Right atrium auricular region (tissue), 2 donors: ENCODE data around the gene ARRDC4. TPM values are rescaled to one million over a fixed set of nuclear protein-coding genes. Genes with fewer than 3 reads are reported as not detected.

Source experiments
- DNase-seq: peaks from one replicate; pipeline ENCODE4 v3.0.0-alpha.2; 2019; ENCODE audit warnings: low spot score
- H3K27ac ChIP-seq, 2 donors: fragments of 200-600 bp; sonication (generic); 1 replicate in 1 of 2; 2 replicates in 1 of 2; pipeline ENCODE4 v1.5.1; 2016 to 2019
- H3K27me3 ChIP-seq, 2 donors: fragments of 200-600 bp; sonication (generic); one replicate each; pipeline versions ENCODE4 v1.5.1 to v1.6.0; 2017 to 2019
- H3K36me3 ChIP-seq: fragments of 200-600 bp; sonication (generic); one replicate; pipeline ENCODE4 v1.5.1; 2016
- H3K4me1 ChIP-seq, 2 donors: fragments of 200-600 bp; sonication (generic); one replicate each; pipeline versions ENCODE4 v1.5.1 to v1.6.0; 2017 to 2019
- H3K4me3 ChIP-seq, 2 donors: fragments of 200-600 bp; sonication (generic); 1 replicate in 1 of 2; 2 replicates in 1 of 2; pipeline ENCODE4 v1.5.1; 2017 to 2019; ENCODE audit warnings: mild to moderate bottlenecking in 1 of 2, moderate library complexity in 1 of 2
- H3K9me3 ChIP-seq, 2 donors: fragments of 200-600 bp; sonication (generic); one replicate each; pipeline ENCODE4 v1.5.1; 2019
- CTCF ChIP-seq, 2 donors: fragments of 200-600 bp; sonication (generic); IDR thresholded peaks; one replicate each; pipeline ENCODE4 v1.5.1; 2019; ENCODE audit warnings: antibody characterized with exemption in 2 of 2
- total RNA-seq, 2 donors: library from RNA; depleted of rRNA; stranded (reverse); fragments of >200 nt; gene quantifications; one replicate each; pipeline ENCODE4 v1.1.0, GENCODE V29; 2016

ARRDC4 gene
- total RNA-seq, 2 donors from 2014 or later = 17.2 to 34.9 TPM

GRCh38 chr15:97976766-97977503 lies 16.4 kb downstream of the ARRDC4 start:
- no peak overlapping the region for H3K27ac ChIP-seq

GRCh38 chr15:97977734-97978133 lies 17.2 kb downstream of the ARRDC4 start:
- no peak for DNase-seq
- Histone ChIP-seq H3K4me3 (no peak overlapping the region), H3K4me1 (peaks cover 0 to 4% of the 10 kb centered on the region in 2 donors), H3K27ac (no peak overlapping the region), H3K27me3 (no peaks in the 10 kb centered on the region), H3K9me3 (no peaks in the 10 kb centered on the region), H3K36me3 (peaks cover 14% of the 10 kb centered on the region)
- TF ChIP-seq CTCF (IDR thresholded peaks at IDR 0.05) = no peak

More at GRCh38 chr15:97976766-97977503, 16.4 kb downstream of the ARRDC4 start:
- Histone ChIP-seq H3K4me1 (peaks cover 0 to 4% of the 10 kb centered on the region in 2 donors), H3K4me3 (no peak overlapping the region), H3K27me3 (no peaks in the 10 kb centered on the region), H3K36me3 (peaks cover 22% of the 10 kb centered on the region), H3K9me3 (no peaks in the 10 kb centered on the region)
- TF ChIP-seq CTCF (IDR thresholded peaks at IDR 0.05) = no peak
- DNase-seq = no peak

GRCh38 chr15:97978401-97979139 lies 18.1 kb downstream of the ARRDC4 start:
- Histone ChIP-seq H3K9me3 (no peaks in the 10 kb centered on the region), H3K36me3 (peaks cover 12% of the 10 kb centered on the region), H3K4me3 (no peak overlapping the region), H3K4me1 (peaks cover 0 to 4% of the 10 kb centered on the region in 2 donors), H3K27ac (no peak overlapping the region), H3K27me3 (no peaks in the 10 kb centered on the region)
- TF ChIP-seq CTCF (IDR thresholded peaks at IDR 0.05) = no peak
- no peak for DNase-seq

- no peak overlapping the region for H3K4me3 ChIP-seq
- H3K9me3 ChIP-seq = no peaks in the 10 kb centered on the region
- H3K27ac ChIP-seq = no peak overlapping the region
- peaks cover 6% of the 10 kb centered on the region for H3K36me3 ChIP-seq
- no peak for TF ChIP-seq CTCF (IDR thresholded peaks at IDR 0.05)
- no peaks in the 10 kb centered on the region for H3K27me3 ChIP-seq
- no peak for DNase-seq
- H3K4me1 ChIP-seq = peaks cover 0 to 4% of the 10 kb centered on the region in 2 donors
Measured at GRCh38 chr15:97979140-97979520, 18.6 kb downstream of the ARRDC4 start.

GRCh38 chr15:97981058-97981457 lies 20.6 kb downstream of the ARRDC4 start:
- H3K36me3 ChIP-seq = no peaks in the 10 kb centered on the region
- no peaks in the 10 kb centered on the region for H3K27me3 ChIP-seq
- no peaks in the 10 kb centered on the region for H3K9me3 ChIP-seq
- no peak overlapping the region for H3K4me3 ChIP-seq
- DNase-seq = no peak
- H3K4me1 ChIP-seq = peaks cover 0 to 4% of the 10 kb centered on the region in 2 donors
- no peak for TF ChIP-seq CTCF (IDR thresholded peaks at IDR 0.05)
- H3K27ac ChIP-seq = no peak overlapping the region
